ENCODE measurements around the gene WDR35.

DNA sequence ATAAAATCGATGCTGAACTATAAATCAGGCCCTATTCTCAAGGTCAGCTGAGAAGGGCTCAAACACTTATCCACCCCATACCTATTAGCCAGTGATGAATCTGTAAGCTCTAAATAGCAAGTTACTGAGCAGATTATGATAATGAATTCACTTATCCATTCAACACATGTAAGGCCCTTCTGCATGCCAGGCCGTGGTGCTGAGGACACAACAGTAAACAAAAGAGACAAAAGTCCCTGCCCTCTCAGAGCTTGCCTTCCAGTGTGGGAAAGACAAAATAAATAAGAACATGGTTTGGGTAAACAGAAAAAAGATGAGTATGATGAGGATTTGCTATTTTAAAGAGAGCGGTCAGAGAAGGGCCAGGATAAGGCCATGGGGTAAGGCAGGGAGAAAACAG is 99.8 kb downstream of the WDR35 start:
- TF ChIP-seq, protein P1, sequence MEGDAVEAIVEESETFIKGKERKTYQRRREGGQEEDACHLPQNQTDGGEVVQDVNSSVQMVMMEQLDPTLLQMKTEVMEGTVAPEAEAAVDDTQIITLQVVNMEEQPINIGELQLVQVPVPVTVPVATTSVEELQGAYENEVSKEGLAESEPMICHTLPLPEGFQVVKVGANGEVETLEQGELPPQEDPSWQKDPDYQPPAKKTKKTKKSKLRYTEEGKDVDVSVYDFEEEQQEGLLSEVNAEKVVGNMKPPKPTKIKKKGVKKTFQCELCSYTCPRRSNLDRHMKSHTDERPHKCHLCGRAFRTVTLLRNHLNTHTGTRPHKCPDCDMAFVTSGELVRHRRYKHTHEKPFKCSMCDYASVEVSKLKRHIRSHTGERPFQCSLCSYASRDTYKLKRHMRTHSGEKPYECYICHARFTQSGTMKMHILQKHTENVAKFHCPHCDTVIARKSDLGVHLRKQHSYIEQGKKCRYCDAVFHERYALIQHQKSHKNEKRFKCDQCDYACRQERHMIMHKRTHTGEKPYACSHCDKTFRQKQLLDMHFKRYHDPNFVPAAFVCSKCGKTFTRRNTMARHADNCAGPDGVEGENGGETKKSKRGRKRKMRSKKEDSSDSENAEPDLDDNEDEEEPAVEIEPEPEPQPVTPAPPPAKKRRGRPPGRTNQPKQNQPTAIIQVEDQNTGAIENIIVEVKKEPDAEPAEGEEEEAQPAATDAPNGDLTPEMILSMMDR (IDR thresholded peaks at IDR 0.05): no peak
- TF ChIP-seq POLR2AphosphoS5 (IDR thresholded peaks at IDR 0.05) (no peak), POLR2A (IDR thresholded peaks at IDR 0.05) (no peak)

All from sigmoid colon (tissue), 4 donors.